GM12874 (cell line): ENCODE data around the gene ANKMY2.

ENCODE experiments used
- CTCF ChIP-seq: IDR thresholded peaks from 2 replicates; pipeline ENCODE4 v1.5.1; 2011; ENCODE audit warnings: low read depth, mild to moderate bottlenecking, control low read depth, low read length, moderate library complexity; ENCODE audit not compliant: insufficient read depth

Gene ANKMY2

GRCh38 chr7:16646472-16647072 is 1.0 kb upstream of the ANKMY2 start:
- no peak for TF ChIP-seq CTCF

GRCh38 chr7:16644636-16645592 is 640 bp downstream of the ANKMY2 start:
- no peak for TF ChIP-seq CTCF

- TF ChIP-seq CTCF = no peak
Measured at GRCh38 chr7:16644157-16644556, 1.4 kb downstream of the ANKMY2 start.

GRCh38 chr7:16638282-16639280 is 7.0 kb downstream of the ANKMY2 start:
- no peak for TF ChIP-seq CTCF

GRCh38 chr7:16637379-16637778 is 8.2 kb downstream of the ANKMY2 start:
- no peak for TF ChIP-seq CTCF

GRCh38 chr7:16636555-16637101 is 8.9 kb downstream of the ANKMY2 start:
- TF ChIP-seq CTCF = no peak

- no peak for TF ChIP-seq CTCF
Measured at GRCh38 chr7:16634271-16634738, 11.2 kb downstream of the ANKMY2 start.
